Erythroblast (primary cell): ENCODE measurements around the gene MYH10.

Source experiments
- GATA1 ChIP-seq: IDR thresholded peaks from 2 replicates; pipeline ENCODE4 v1.6.1; 2011; ENCODE audit warnings: low read depth, mild to moderate bottlenecking, control low read depth, low read length, moderate library complexity
- POLR2A ChIP-seq: IDR thresholded peaks from 2 replicates; pipeline ENCODE4 v1.6.1; 2011; ENCODE audit warnings: mild to moderate bottlenecking, low read length

DNA sequence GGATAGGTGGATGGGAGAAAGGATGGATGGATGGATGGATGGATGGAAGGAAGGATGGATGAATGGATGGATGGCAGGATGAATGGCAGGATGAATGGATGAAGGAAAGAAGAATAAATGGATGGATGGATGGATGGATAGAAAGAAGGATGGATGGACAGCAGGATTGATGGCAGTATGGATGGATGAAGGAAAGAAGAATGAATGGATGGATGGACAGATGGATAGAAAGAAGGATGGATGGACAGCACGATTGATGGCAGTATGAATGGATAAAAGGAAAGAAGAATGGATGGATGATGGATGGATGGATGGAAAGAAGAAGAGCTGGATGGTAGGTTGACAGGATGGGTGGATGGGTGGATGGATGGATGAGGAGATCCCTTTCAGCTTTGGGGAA, 9.2 kb upstream of the MYH10 start:
- TF ChIP-seq GATA1: no peak
- TF ChIP-seq POLR2A: no peak
